GOT3 (cell line): ENCODE measurements around the gene C10orf62.

Source experiments
- DNase-seq: peaks from one replicate; lab custom pipeline; 2025; ENCODE audit warnings: mixed read lengths; lab: John Stamatoyannopoulos, UW

The C10orf62 gene

DNA sequence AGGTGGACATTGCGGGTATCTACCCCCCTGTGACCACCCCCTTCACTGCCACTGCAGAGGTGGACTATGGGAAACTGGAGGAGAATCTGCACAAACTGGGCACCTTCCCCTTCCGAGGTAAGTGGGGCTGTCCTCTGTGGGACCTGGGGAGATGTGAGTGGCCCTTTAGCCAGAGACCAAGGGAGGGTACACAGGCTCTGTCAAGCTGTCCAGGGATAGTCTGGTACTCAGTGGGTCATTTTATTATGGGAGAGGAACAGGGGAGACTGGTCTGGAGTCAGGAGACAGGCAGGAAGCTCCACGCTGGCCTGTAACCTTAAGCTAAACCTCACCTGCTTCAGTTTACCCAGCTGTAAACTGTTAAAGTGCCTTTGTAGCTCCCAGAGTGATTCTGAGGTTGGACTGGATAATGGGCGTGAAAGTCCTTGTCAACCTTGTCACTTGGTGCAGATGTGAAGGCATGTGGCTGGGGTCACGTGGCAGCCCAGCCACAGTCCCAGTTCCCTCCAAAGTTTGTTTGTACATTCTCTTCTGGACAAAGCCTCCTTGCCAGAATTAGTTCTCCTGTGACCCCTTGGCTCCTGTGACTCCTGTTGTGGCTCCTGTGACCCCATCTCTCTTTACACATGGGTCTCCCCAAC is 4.6 kb upstream of the C10orf62 start:
- DNase-seq, result no peak

DNA sequence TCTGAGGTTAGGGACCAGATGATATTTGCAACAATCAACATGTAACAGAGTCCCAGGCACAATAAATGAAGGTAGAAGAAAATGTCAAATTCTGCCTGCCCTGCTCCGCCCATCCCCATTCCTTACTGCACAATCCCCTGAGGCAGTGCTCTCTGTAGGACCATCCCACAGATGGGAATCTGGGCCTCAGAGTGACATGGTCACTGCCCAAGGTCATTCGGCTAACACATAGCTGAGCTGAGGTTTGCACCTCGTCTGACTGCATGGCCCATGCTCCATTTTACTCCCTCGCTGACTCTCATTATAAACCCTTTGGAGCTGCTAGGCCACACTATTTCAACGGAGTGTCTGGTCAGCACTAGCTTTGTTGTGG is 4.1 kb upstream of the C10orf62 start:
- no peak for DNase-seq

DNA sequence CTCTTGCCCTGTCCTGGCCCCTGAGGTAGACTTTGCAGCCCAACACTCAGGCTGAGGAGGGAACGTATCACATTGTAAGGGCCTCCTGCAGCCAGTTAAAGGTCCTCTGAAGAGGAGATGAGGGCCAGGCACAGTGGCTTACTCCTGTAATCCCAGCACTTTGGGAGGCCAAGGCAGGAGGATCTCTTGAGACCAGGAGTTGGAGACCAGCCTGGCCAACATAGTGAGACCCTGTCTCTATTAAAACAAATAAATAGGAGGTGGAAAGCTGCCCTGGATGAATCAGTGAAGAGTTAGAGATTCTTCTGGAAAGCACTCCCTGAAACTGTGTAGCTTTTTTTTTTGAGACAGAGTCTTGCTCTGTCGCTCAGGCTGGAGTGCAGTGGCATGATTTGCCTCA is 2.3 kb upstream of the C10orf62 start:
- DNase-seq, result no peak

DNA sequence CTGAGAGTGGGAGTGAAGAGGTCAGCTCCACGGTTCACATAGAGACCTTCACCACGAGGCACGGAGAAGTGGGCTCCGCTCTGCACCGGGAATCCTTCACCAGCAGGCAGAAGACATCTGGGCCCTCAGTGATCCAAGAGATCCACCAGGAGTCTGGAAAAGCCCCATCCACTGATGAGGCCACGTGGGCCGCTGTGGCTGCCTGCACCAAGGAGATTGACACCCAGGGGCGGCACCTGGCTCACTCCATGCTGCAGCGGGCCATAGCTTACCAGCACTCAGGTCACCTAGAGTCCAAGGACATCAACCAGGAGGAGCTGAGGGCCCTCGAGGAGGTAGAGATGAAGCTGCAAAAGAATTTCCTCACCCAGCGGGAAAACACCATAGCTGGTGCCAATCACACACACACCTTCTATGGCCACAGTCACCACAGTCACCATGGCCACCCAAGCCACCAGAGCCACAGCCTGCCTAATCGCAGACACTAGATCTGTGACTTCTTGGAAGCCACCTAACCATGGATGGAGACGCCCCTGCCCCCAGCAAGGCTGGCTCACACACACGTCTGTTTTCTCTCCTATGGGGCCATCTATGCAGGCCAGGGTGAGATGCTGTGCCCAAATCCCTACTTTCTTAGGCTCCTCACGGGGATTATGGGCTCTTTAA is 694 bp downstream of the C10orf62 start:
- no peak for DNase-seq

DNA sequence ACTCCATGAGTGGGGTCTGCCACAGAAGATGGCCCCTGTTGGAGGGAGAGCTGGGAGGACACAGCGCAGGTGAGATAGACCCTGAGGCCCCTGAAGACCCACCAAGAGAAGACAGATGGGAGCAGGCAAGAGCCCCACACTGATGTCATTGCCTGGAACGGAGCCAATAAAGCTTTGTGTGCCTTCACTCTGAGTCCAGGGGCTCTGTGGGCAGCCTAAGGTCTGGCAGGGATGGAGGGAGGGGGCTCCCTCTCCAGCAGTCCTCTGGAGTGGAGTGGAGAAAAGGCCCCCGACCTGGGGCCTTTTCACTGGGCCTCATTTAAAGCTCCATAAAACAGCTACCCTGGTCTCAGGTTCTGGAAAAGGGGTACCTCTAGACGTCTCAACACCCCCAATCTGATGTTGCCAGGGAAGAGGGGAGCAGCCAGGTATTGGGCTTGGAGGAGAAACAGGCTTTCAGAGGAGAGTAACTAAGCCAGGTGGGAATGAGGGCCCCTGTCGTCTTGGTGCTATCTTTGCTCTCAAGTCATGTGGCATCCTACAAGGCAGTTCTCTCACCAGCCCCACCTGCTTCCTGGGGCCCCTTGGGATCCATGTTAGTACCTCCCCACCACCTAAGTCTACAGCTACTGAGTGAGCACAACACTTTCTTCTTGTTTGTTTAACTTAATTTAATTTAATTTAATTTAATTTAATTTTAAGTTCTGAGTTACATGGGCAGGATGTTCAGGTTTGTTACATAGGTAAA is 1.4 kb downstream of the C10orf62 start:
- no peak for DNase-seq

DNA sequence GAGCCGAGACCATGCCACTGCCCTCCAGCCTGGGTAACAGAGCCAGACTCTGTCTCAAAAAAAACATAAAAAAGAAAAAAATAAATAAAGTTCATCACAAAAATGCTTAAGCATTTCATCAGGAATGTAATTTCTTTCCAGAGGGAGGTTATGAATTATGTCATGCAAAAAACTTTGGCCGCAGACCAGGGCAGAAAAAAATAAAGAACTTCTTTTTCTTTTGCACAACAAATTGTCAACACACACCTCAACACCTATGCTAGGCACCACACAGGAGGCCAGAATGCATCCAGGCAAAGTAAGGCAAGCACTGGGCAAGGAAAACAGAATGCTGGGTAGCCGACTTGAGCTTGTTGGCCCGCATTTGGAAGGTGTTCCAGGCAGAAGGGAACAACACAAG is 3.9 kb downstream of the C10orf62 start:
- DNase-seq, result no peak

DNA sequence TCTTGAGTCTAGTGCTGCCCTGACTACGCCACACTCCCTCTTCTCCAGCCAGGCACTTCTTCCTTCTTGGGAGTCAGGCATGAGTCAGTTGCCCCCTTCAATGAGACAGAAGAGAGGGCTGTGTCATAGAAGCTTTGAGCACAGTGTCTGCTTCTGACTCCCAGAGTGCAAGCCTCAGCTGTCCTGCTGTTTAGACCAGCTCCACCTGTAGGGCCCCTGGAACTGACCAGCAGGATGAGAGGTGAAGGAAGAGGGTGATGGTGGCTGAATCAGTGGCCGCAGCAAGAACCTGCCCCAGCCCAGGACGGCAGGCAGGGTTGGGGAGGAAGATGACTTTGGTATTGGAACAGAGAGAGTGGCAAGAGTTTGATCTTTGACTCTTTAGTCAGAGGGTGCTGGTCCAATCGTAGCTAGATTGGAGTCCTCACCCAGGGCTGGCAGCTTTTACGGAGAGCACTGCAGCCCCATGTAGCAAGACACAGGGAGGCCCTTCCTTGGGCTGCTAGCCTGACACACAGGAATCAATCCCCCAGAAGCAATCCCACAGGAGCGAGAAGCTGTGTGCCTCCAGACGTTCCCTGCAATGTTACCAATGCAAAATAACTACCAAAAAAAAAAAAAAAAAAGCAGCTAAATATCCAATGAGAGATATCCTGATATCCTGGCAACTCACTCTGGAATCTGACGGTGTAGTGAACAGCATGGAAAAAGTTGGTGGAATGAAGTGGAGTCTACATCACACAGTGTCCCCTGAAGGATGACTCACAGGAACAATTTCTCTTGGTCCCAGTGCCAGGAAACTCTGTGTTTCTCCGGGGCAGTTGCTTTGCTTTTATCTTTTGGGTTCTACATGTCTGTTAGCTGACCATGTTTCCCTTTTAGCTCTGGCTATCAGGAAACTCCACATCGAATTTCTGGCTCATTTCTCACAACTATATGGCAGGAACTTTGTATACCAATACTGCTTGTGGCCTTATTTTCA is 6.9 kb downstream of the C10orf62 start:
- DNase-seq, result peak; percentile 8

DNA sequence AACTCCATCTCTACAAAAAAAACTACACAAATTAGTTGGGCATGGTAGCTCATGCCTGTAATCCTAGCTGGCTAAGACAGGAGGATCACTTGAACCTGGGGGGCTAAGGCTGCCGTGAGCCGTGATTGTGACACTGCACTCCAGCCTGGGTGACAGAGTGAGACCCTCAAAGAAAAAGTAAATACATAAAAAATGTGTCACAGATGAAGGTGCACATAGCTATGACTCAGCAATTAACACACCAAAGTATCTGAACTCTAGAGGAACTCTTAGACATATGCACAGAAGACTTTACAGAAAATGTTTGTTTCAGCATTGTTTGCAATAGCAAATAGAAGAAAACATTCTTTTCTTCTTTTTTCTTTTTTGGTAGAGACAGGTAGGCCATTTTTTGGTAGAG is 8.3 kb downstream of the C10orf62 start:
- no peak for DNase-seq

DNA sequence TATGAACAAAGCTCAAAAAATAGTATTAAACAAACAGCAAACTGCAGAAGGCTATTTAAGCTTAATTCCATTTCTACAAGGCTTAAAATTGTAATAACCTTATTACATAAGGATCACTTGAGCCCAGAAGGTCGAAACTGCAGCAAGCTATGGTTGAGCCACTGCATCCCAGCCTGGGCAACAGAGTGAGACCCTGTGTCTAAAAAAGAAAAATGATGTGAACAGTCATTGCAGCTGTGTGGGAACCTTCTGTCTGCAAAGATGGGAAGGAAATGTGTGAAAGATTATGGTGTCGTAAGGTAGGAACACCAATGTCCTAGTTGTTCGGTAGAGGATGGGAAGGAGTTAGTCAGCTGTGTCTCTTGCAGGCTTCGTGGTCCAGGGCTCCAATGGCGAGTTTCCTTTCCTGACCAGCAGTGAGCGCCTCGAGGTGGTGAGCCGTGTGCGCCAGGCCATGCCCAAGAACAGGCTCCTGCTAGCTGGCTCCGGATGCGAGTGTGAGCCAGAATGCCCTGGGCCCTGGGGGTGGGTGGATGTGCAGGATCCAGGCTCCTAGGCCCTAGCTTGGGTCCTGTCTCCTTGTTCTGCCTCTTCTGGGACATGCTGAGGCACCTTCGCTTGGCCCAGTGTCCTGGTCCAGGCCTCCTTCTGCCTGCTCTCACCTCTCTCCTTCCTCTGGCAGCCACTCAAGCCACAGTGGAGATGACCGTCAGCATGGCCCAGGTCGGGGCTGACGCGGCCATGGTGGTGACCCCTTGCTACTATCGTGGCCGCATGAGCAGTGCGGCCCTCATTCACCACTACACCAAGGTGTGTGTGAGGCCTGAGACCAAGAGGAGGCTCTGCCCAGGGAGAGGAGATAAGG is 9.1 kb downstream of the C10orf62 start:
- DNase-seq, result no peak

DNA sequence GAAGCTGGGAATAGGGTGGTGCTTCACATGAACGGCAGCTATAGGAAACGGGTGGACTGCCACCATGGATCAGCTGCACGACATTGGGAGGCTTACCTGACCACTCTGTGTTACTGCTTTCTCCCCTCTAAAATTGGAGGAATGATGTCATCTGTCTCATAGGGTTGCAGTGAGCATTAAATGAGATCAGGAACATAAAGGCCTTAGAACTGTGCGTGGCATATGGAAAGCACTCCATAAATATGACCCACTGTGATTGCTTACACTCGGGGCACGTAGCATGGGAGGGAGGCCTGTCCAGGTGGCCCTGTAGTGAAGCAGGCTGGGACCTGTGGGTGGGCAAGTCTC is 9.7 kb downstream of the C10orf62 start:
- DNase-seq, result no peak

DNA sequence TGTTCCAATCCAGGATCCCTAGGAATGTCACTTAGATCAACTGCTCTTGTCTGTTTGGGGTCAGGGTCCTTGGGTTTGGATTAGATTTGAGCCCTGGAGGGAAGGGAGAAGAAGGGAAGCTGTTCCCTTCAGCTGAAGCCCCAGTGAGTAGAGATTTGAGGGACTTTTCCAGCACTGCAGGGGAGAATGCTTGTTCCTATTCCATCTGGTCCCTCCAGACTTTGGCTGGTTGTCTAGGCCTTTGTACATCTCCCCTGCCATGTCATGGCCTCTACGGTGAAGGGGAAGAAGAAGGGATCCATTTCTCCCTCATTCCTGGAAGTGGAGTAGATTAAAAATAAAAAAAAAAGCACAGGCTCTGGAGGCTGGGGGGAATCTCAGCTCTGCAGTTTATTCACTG is 11.1 kb downstream of the C10orf62 start:
- no peak for DNase-seq

DNA sequence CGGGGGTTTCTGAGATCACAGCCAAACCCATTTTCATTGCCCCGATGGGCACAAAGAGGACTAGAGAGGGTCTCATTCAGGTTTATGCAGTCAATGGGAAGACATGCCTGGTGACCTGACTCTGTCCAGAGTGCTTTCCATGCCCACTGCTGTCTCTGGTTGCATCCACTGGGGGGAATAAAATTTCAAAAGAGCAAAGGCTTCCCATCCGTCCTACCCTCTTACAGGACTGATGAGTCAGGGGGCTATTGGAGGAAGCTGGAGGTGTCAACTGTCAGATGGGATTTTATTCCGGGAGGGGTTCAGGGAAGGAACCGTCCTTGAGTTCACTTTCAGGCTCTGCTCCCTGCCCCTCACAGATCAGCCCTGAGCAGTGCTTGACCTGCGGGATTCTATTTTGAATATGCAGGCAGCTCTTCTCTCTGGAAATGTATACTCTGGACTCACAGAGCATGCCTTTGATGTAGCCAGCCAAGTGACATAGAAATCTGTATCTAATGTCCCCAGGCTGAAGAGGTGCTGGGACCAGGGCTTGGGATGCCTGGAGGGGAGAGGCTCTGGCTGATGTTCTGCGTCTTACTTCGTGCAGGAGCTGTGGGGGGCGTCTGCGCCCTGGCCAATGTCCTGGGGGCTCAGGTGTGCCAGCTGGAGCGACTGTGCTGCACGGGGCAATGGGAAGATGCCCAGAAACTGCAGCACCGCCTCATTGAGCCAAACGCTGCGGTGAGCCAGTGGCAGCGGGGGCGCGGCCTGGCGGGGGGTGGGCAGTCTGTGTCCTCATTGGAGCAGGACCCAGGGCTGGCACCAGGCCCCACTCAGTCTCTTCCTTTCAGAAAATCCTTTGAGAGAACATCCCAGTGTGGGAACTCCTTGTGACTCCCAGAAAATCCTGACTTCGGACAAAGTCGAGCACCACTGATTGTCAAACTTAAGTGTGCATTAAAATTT is 12.0 kb downstream of the C10orf62 start:
- no peak for DNase-seq

DNA sequence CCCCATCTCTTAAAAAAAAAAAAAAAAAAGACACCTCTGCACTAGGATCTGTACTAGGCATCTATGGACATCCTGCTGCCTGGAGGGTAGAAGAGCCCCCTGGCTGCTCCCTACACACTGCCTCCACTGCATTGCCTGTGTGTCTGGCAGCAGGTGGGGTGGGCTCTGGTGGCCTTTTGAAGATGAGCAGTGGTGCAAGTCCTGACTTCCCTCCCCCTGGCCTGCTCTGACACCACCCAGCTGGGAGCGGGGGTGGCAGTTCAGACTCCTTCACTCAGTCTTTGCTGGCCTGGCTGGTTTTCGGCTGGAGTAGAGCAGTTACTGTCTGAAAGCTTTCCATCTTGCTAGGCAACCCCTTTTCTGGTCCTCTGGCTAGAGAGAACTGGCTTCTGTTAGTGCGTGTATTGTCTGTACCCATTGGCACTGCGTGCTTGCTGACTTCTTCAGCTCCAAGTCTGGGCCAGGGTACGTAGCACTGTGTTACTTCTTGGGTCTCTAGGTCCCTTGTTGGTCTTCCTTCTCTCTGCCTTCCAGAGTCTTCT is 17.6 kb downstream of the C10orf62 start:
- DNase-seq, result no peak

DNA sequence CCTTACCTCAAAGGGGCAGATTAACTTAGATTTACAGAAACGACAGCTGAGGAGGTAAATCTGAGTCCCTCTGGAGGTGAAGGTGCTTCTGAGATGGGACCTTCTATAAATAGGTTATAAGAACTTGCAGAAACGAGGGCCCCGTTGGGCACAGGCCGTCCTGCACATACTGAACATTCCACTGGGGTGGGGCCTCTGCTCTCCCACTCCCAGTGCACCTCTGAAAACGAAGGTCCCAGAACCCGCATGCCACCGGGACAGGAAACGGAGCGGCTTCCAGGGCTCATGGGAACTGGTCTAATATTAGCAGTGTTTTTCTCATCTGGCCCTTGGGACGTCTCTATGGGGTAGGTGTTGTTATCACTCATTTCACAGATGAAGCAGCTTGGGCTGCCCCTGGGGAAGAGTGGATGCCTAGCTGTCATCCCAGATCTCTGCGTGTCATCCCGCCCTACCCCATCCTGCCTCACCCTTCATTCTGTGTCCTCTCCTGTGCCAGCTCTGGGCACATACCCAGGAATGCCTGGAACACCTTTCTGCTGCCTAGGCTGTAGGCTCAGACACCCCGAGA is 19.6 kb downstream of the C10orf62 start:
- DNase-seq, result no peak

DNA sequence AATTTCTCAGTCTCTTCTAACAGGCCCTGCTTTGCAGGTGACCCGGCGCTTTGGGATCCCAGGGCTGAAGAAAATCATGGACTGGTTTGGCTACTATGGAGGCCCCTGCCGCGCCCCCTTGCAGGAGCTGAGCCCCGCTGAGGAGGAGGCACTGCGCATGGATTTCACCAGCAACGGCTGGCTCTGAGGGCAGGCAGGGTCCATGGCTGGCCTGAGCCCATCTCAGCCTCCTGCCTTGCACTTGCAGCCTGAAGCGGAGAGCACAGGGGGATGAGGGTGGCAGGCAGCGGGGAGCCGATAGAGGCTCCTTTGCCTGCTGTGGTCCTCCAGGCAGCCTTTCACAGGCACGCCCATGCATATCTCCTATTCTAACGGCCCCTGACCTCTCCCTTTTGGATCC is 22.0 kb downstream of the C10orf62 start:
- no peak for DNase-seq

DNA sequence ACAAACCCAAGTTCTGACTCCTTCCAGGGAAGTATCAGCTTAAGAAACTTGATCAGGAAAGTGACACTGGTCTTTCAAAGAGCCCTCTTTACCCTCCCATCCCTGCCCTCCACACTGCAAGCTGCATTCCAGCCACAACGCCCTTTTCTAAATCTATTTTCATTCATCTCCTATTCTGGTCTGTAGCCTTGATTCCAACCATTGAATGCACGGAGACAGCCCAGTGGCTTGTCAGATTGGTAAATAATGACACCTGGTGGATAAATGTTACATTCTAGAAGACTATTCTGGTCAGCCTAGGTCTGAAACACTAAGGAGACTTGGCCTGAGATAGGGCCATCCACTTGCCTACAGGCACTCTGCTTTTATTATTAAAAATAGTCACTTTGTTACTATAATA is 22.9 kb downstream of the C10orf62 start:
- no peak for DNase-seq

DNA sequence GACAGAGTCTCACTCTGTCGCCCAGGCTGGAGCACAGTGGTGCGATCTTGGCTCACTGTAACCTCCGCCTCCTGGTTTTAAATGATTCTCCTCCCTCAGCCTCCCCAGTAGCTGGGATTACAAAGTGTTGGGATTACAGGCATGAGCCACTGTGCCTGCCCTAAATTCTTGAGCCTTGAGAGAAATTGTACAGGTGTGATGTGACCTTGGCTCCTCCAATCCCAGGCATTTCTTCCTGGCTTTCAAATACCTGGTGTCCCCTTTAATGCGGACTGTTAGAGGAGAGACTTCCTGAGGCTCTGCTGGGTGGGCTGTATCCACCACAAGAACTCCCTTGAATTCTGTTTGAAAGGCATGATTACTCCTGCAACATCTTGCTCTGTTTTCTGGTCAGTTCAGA is 28.8 kb downstream of the C10orf62 start:
- DNase-seq, result no peak

DNA sequence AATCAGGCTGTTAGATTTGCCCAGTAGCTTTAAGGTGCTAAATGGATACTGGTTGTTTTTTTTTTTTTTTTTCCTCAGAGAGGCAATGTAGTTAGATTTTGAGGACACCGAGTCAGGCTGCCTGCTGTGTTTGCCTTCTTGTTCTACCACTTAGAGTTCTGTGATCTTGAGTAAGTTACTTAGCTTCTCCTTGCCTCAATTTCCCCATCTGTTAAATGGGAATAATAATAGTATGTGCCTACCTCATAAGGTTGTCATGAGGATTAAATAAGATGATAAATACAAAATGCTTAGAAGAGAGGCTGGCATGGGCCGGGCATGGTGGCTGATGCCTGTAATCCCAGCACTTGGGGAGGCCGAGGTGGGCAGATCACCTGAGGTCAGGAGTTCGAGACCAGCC is 29.2 kb downstream of the C10orf62 start:
- no peak for DNase-seq

DNA sequence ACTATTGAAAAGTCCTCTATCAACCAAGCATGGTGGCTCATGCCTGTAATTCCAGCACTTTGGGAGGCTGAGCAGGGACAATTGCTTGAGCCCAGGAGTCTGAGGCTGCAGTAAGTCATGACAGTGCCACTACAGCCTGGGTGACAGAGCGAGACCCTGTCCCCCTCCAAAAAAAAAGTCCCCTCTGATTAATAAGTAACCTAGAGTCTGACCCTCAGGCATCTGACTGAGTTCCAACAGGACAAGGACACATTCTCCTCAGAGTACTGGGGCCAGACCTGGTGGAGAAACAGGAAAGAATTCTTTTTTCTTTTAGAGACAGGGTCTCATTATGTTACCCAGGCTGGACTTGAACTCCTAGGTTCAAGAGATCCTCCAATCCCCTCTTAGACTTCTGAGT is 33.8 kb downstream of the C10orf62 start:
- DNase-seq, result no peak

DNA sequence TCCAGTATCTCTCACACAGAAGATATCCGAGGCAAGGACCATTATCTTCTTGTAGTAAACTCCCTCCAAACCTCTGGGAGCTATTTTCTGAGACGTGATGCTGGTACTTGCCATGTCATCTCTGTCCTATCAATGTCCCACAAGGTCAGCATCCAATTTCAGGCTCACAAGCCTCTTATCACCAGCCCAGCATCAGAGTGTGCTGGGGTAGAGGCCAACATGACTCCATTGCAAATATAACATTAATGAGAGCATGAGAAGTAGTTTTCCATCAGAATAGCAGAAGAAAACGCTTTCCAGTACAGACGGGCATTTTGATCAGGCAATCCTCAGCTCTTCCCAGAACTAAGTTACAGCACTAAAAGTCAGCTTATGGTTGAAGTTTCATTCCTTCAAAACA is 38.2 kb downstream of the C10orf62 start:
- no peak for DNase-seq
